GM23338 (cell line): ENCODE measurements around the gene APOL3. TPM values are rescaled to one million over a fixed set of nuclear protein-coding genes. Genes with fewer than 3 reads are reported as not detected.

Source experiments
- ATAC-seq: fragments of 200-7000 bp; cut with Tn5 transposase; 3 replicates; pipeline ENCODE4 v1.9.1; 2020
- DNase-seq: peaks from one replicate; pipeline ENCODE4 v3.0.0-alpha.2; 2015; ENCODE audit warnings: low spot score
- H2AFZ ChIP-seq: fragments of 200-600 bp; sonication (generic); 2 replicates; pipeline ENCODE4 v1.8.0; 2016; ENCODE audit warnings: antibody characterized with exemption, mild to moderate bottlenecking, moderate library complexity
- H3F3A ChIP-seq: fragments of 200-600 bp; sonication (generic); replicated peaks from 2 replicates; pipeline ENCODE4 v1.8.0; 2017; ENCODE audit warnings: antibody characterized with exemption, mixed run types, low read depth
- H3K27ac ChIP-seq: fragments of 200-600 bp; sonication (generic); 2 replicates; pipeline ENCODE4 v1.6.1; 2016; ENCODE audit warnings: low read depth
- H3K27me3 ChIP-seq: fragments of 200-600 bp; sonication (generic); 2 replicates; pipeline ENCODE4 v1.8.0; 2016; ENCODE audit warnings: mild to moderate bottlenecking, mixed run types, moderate library complexity; ENCODE audit not compliant: insufficient read depth
- H3K36me3 ChIP-seq: fragments of 200-600 bp; sonication (generic); 2 replicates; pipeline ENCODE4 v1.8.0; 2016; ENCODE audit warnings: mild to moderate bottlenecking; ENCODE audit not compliant: insufficient read depth
- H3K4me1 ChIP-seq: fragments of 200-600 bp; sonication (generic); 2 replicates; pipeline ENCODE4 v1.8.0; 2016; ENCODE audit warnings: mild to moderate bottlenecking, moderate library complexity; ENCODE audit not compliant: insufficient read depth
- H3K4me2 ChIP-seq: fragments of 200-600 bp; sonication (generic); 2 replicates; pipeline ENCODE4 v1.7.1; 2017; ENCODE audit warnings: mixed run types
- H3K4me3 ChIP-seq: fragments of 200-600 bp; sonication (generic); 2 replicates; pipeline ENCODE4 v1.6.1; 2016; ENCODE audit warnings: mixed run types
- H3K79me2 ChIP-seq: fragments of 200-600 bp; sonication (generic); replicated peaks from 2 replicates; pipeline ENCODE4 v1.8.0; 2017; ENCODE audit warnings: mild to moderate bottlenecking; ENCODE audit not compliant: insufficient read depth
- H3K9me2 ChIP-seq: fragments of 200-600 bp; sonication (generic); 2 replicates; pipeline ENCODE4 v1.8.0; 2017; ENCODE audit not compliant: insufficient read depth
- H4K20me1 ChIP-seq: fragments of 200-600 bp; sonication (generic); replicated peaks from 2 replicates; pipeline ENCODE4 v1.8.0; 2017; ENCODE audit warnings: mild to moderate bottlenecking; ENCODE audit not compliant: insufficient read depth
- H3K27ac Mint-ChIP-seq: 2 replicates; pipeline ENCODE4 v1.8.0; 2020; ENCODE audit warnings: inconsistent platforms, mild to moderate bottlenecking, moderate library complexity, mixed read lengths
- H3K27me3 Mint-ChIP-seq: 3 replicates; pipeline ENCODE4 v1.8.0; 2022; ENCODE audit warnings: low read depth, mild to moderate bottlenecking, moderate library complexity, mixed read lengths, inconsistent platforms; ENCODE audit not compliant: insufficient read depth, poor library complexity
- H3K36me3 Mint-ChIP-seq: 3 replicates; pipeline ENCODE4 v1.8.0; 2021; ENCODE audit warnings: low read depth, mild to moderate bottlenecking, inconsistent platforms, moderate library complexity, mixed read lengths
- H3K4me1 Mint-ChIP-seq: 3 replicates; pipeline ENCODE4 v1.8.0; 2020; ENCODE audit warnings: mild to moderate bottlenecking, inconsistent platforms, mixed read lengths
- H3K4me3 Mint-ChIP-seq: 3 replicates; pipeline ENCODE4 v1.8.0; 2021; ENCODE audit warnings: moderate library complexity, mild to moderate bottlenecking, inconsistent platforms, mixed read lengths
- H3K9me3 Mint-ChIP-seq: 3 replicates; pipeline ENCODE4 v1.8.0; 2020; ENCODE audit warnings: moderate library complexity, mild to moderate bottlenecking, inconsistent platforms, mixed read lengths
- CREB1 ChIP-seq: fragments of 250-450 bp; sonication (Bioruptor Pico); IDR thresholded peaks from 2 replicates; pipeline ENCODE4 v1.5.0; 2020; ENCODE audit warnings: low read depth, mild to moderate bottlenecking, moderate library complexity
- CTCF ChIP-seq, 2 experiments: fragments of 200-600 bp in 1 of 2; sonication (generic) in 1 of 2; conservative IDR thresholded peaks; 2 replicates each; pipeline versions ENCODE4 v1.5.1 to v1.6.1; 2016 to 2017; ENCODE audit warnings: antibody characterized with exemption in 2 of 2, low read depth in 2 of 2, mild to moderate bottlenecking in 2 of 2, moderate library complexity in 1 of 2
- EZH2 ChIP-seq: fragments of 200-600 bp; sonication (generic); IDR thresholded peaks from one replicate; pipeline ENCODE4 v1.8.0; 2017; ENCODE audit warnings: antibody characterized with exemption, mild to moderate bottlenecking, low read depth; ENCODE audit not compliant: unreplicated experiment
- EZH2phosphoT487 ChIP-seq: fragments of 200-600 bp; sonication (generic); IDR thresholded peaks from one replicate; pipeline ENCODE4 v1.8.1; 2018; ENCODE audit warnings: antibody characterized with exemption; ENCODE audit not compliant: unreplicated experiment
- JUNB ChIP-seq: IDR thresholded peaks from one replicate; pipeline ENCODE4 v1.6.1; 2016; ENCODE audit warnings: antibody characterized with exemption; ENCODE audit not compliant: unreplicated experiment
- NANOG ChIP-seq: IDR thresholded peaks from 2 replicates; pipeline ENCODE4 v1.6.1; 2016; ENCODE audit warnings: antibody characterized with exemption, borderline replicate concordance
- POLR2AphosphoS5 ChIP-seq: IDR thresholded peaks from 2 replicates; pipeline ENCODE4 v1.6.1; 2016; ENCODE audit warnings: antibody characterized with exemption, low read depth
- STAT1 ChIP-seq: IDR thresholded peaks from one replicate; pipeline ENCODE4 v1.6.1; 2016; ENCODE audit warnings: antibody characterized with exemption; ENCODE audit not compliant: unreplicated experiment
- ZNF114 ChIP-seq: fragments of 250-450 bp; sonication (Bioruptor Pico); IDR thresholded peaks from 2 replicates; pipeline ENCODE4 v1.5.0; 2020; ENCODE audit warnings: mild to moderate bottlenecking, moderate library complexity
- ZNF331 ChIP-seq: fragments of 250-450 bp; sonication (Bioruptor Pico); IDR thresholded peaks from 2 replicates; pipeline ENCODE4 v1.5.0; 2020; ENCODE audit warnings: low read depth, mild to moderate bottlenecking, moderate library complexity
- ZNF462 ChIP-seq: fragments of 250-450 bp; sonication (Bioruptor Pico); IDR thresholded peaks from 2 replicates; pipeline ENCODE4 v1.5.0; 2020; ENCODE audit warnings: mild to moderate bottlenecking, moderate library complexity
- polyA plus RNA-seq: library from polyadenylated mRNA; unstranded; fragments of >200 nt; fragmentation: Nextera tagmentation; extraction: Ambion mirVana; gene quantifications from 2 replicates; pipeline ENCODE4 v1.2.1, GENCODE V29; 2016
- total RNA-seq: library from RNA; depleted of rRNA; stranded (reverse); fragments of >200 nt; shearing (Covaris generic); gene quantifications from 2 replicates; pipeline ENCODE4 v1.2.3, GENCODE V29; 2014
- TF ChIP-seq, protein P1 (sequence below): IDR thresholded peaks from one replicate; pipeline ENCODE4 v1.6.1; 2018; ENCODE audit warnings: antibody characterized with exemption; ENCODE audit not compliant: unreplicated experiment
- TF ChIP-seq, protein P2 (sequence below): IDR thresholded peaks from 2 replicates; pipeline ENCODE4 v1.6.1; 2016; ENCODE audit warnings: antibody characterized with exemption

The APOL3 gene
- total and polyA plus RNA-seq, 2 experiments from 2014 or later, result not detected

DNA sequence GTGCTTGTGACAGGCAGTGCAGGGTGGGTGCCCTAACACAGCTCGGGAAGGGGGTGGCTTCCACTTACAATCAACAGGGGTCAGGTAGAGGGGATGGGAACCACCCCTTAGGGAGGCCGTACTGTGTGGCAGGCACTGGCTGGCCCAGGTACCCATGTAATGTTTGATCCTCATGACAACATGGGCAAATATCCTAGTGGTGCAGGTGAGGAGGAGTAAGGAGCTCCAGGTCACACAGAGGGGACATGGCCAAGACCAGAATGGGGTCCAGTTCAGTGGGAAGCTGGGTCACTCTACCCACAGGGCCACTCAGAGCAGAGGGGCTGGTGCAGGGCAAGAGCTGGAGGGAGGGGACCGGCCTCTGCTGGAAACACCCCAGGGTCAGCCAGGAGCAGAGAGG is 38.0 kb upstream of the APOL3 start:
- H3K9me3 Mint-ChIP-seq, result no peaks in the 10 kb centered on the region
- H3K79me2 ChIP-seq, result no peaks in the 10 kb centered on the region
- H3K36me3 Mint-ChIP-seq, result no peaks in the 10 kb centered on the region; the same call in 2 of the 3 replicates
- H3K36me3 ChIP-seq, result no peaks in the 10 kb centered on the region
- H3K4me1 Mint-ChIP-seq, result peaks cover 49% of the 10 kb centered on the region
- H2AFZ ChIP-seq, result no peak overlapping the region
- no peak overlapping the region; the same call in 2 of the 3 replicates for H3K4me3 Mint-ChIP-seq
- no peak overlapping the region for H3K27ac ChIP-seq
- TF ChIP-seq CTCF (conservative IDR thresholded peaks at IDR 0.05; ENCODE audit: low read depth in 2 of 2), result no peak
- TF ChIP-seq ZNF462 (CRISPR knock-in tag), result no peak
- TF ChIP-seq CREB1, result no peak
- TF ChIP-seq, protein P1, sequence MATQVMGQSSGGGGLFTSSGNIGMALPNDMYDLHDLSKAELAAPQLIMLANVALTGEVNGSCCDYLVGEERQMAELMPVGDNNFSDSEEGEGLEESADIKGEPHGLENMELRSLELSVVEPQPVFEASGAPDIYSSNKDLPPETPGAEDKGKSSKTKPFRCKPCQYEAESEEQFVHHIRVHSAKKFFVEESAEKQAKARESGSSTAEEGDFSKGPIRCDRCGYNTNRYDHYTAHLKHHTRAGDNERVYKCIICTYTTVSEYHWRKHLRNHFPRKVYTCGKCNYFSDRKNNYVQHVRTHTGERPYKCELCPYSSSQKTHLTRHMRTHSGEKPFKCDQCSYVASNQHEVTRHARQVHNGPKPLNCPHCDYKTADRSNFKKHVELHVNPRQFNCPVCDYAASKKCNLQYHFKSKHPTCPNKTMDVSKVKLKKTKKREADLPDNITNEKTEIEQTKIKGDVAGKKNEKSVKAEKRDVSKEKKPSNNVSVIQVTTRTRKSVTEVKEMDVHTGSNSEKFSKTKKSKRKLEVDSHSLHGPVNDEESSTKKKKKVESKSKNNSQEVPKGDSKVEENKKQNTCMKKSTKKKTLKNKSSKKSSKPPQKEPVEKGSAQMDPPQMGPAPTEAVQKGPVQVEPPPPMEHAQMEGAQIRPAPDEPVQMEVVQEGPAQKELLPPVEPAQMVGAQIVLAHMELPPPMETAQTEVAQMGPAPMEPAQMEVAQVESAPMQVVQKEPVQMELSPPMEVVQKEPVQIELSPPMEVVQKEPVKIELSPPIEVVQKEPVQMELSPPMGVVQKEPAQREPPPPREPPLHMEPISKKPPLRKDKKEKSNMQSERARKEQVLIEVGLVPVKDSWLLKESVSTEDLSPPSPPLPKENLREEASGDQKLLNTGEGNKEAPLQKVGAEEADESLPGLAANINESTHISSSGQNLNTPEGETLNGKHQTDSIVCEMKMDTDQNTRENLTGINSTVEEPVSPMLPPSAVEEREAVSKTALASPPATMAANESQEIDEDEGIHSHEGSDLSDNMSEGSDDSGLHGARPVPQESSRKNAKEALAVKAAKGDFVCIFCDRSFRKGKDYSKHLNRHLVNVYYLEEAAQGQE, result no peak
- no peak for TF ChIP-seq STAT1
- TF ChIP-seq JUNB, result no peak
- TF ChIP-seq EZH2, result no peak
- TF ChIP-seq ZNF114, result no peak
- TF ChIP-seq EZH2phosphoT487, result no peak
- TF ChIP-seq, protein P2, sequence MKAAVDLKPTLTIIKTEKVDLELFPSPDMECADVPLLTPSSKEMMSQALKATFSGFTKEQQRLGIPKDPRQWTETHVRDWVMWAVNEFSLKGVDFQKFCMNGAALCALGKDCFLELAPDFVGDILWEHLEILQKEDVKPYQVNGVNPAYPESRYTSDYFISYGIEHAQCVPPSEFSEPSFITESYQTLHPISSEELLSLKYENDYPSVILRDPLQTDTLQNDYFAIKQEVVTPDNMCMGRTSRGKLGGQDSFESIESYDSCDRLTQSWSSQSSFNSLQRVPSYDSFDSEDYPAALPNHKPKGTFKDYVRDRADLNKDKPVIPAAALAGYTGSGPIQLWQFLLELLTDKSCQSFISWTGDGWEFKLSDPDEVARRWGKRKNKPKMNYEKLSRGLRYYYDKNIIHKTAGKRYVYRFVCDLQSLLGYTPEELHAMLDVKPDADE, result no peak
- TF ChIP-seq NANOG, result no peak
- TF ChIP-seq ZNF331 (CRISPR knock-in tag), result no peak
- no peak for TF ChIP-seq POLR2AphosphoS5
- H3F3A ChIP-seq, result no peaks in the 10 kb centered on the region
- no peaks in the 10 kb centered on the region for H3K9me2 ChIP-seq
- no peak overlapping the region for H3K27ac Mint-ChIP-seq
- no peak overlapping the region for H3K4me2 ChIP-seq
- H4K20me1 ChIP-seq, result no peaks in the 10 kb centered on the region
- H3K4me3 ChIP-seq, result no peak overlapping the region
- ATAC-seq, result no peak
- H3K27me3 Mint-ChIP-seq, result peaks cover 17% of the 10 kb centered on the region
- DNase-seq, result no peak
- peaks cover 17% of the 10 kb centered on the region for H3K4me1 ChIP-seq
- no peaks in the 10 kb centered on the region for H3K27me3 ChIP-seq
